Karpas-422 (cell line): ENCODE data around the gene KANSL2. TPM values are rescaled to one million over a fixed set of nuclear protein-coding genes. Genes with fewer than 3 reads are reported as not detected.
"Not testable (repeated sequence)": the region's sequence is repeated elsewhere in the genome, so short reads cannot be mapped to it uniquely, and the experiment has no call there.

Experiments
- DNase-seq: peaks from one replicate; pipeline ENCODE4 v3.0.0-alpha.2; 2015
- H2AFZ ChIP-seq: fragments of 200-600 bp; sonication (generic); 2 replicates; pipeline ENCODE4 v1.6.1; 2014; ENCODE audit warnings: antibody characterized with exemption, low read length, mixed read lengths
- H3K27ac ChIP-seq: fragments of 200-600 bp; sonication (generic); 2 replicates; pipeline ENCODE4 v1.5.1; 2014; ENCODE audit warnings: mild to moderate bottlenecking, low read length, moderate library complexity
- H3K27me3 ChIP-seq: fragments of 200-600 bp; sonication (generic); 2 replicates; pipeline ENCODE4 v1.6.1; 2014; ENCODE audit warnings: low read length, mixed read lengths
- H3K36me3 ChIP-seq: fragments of 200-600 bp; sonication (generic); 2 replicates; pipeline ENCODE4 v1.6.1; 2014; ENCODE audit warnings: low read length, mixed read lengths; ENCODE audit not compliant: insufficient read depth
- H3K4me1 ChIP-seq: fragments of 200-600 bp; sonication (generic); 2 replicates; pipeline ENCODE4 v1.6.1; 2014; ENCODE audit warnings: mild to moderate bottlenecking, low read length, mixed read lengths
- H3K4me2 ChIP-seq: fragments of 200-600 bp; sonication (generic); 2 replicates; pipeline ENCODE4 v1.6.1; 2014; ENCODE audit warnings: low read length, low read depth, mild to moderate bottlenecking; ENCODE audit not compliant: poor library complexity, severe bottlenecking
- H3K4me3 ChIP-seq: fragments of 200-600 bp; sonication (generic); 2 replicates; pipeline ENCODE4 v1.5.1; 2014; ENCODE audit warnings: mild to moderate bottlenecking, antibody characterized with exemption, low read length, mixed read lengths
- H3K79me2 ChIP-seq: fragments of 200-600 bp; sonication (generic); 2 replicates; pipeline ENCODE4 v1.6.1; 2014; ENCODE audit warnings: mild to moderate bottlenecking, low read length, mixed read lengths
- H3K9ac ChIP-seq: fragments of 200-600 bp; sonication (generic); 2 replicates; pipeline ENCODE4 v1.6.0; 2014; ENCODE audit warnings: low read length
- H3K9me2 ChIP-seq: fragments of 200-600 bp; sonication (generic), shearing (Covaris generic); replicated peaks from 2 replicates; pipeline ENCODE4 v1.6.0; 2014; ENCODE audit warnings: mild to moderate bottlenecking, low read length, moderate library complexity; ENCODE audit not compliant: insufficient read depth
- H3K9me3 ChIP-seq: fragments of 300-700, 200-600 bp; sonication (generic); 2 replicates; pipeline ENCODE4 v1.6.1; 2014; ENCODE audit warnings: low read length, mixed read lengths
- H4K20me1 ChIP-seq: fragments of 200-600 bp; sonication (generic); 2 replicates; pipeline ENCODE4 v1.6.1; 2014; ENCODE audit warnings: mild to moderate bottlenecking, antibody characterized with exemption, low read length, low read depth; ENCODE audit not compliant: insufficient read depth
- total RNA-seq: library from RNA; depleted of rRNA; stranded (reverse); fragments of >200 nt; shearing (Covaris generic); gene quantifications from 2 replicates; pipeline ENCODE4 v1.2.3, GENCODE V29; 2014; ENCODE audit warnings: low replicate concordance; rRNA removed

The KANSL2 gene
- total RNA-seq, result 33.9 and 56.9 TPM in 2 replicates

- H3K79me2 ChIP-seq, result peaks cover 51% of the 10 kb centered on the region
- peak within 1 kb of the TSS; percentile 87 for H3K4me2 ChIP-seq
- peak; percentile 99 for DNase-seq
- peak within 1 kb of the TSS; percentile 68; the same call in 1 of the 2 replicates for H2AFZ ChIP-seq
- peaks cover 34% of the 10 kb centered on the region for H3K4me1 ChIP-seq
- H3K9me2 ChIP-seq, result no peaks in the 10 kb centered on the region
- H3K9me3 ChIP-seq, result no peaks in the 10 kb centered on the region
- H3K4me3 ChIP-seq, result peak within 1 kb of the TSS; percentile 96
- peaks cover 33% of the 10 kb centered on the region for H3K36me3 ChIP-seq
- peak within 1 kb of the TSS; percentile 85 for H3K9ac ChIP-seq
- H3K27ac ChIP-seq, result peak within 1 kb of the TSS; percentile 56; the same call in 1 of the 2 replicates
- peaks cover 21% of the 10 kb centered on the region; the same call in 1 of the 2 replicates for H4K20me1 ChIP-seq
- no peaks in the 10 kb centered on the region for H3K27me3 ChIP-seq
Observed at GRCh38 chr12:48681710-48682532, at the start of gene KANSL2. Gene KANSL2 (minus strand): TSS chr12:48682238. CDS start chr12:48681632, 606 bp downstream.

- Histone ChIP-seq H3K79me2 (no peaks in the 10 kb centered on the region), H2AFZ (no peak overlapping the region), H3K4me3 (no peak overlapping the region), H3K9me3 (no peaks in the 10 kb centered on the region), H3K4me2 (no peak overlapping the region), H3K36me3 (no peaks in the 10 kb centered on the region), H3K27me3 (no peaks in the 10 kb centered on the region), H4K20me1 (no peaks in the 10 kb centered on the region), H3K27ac (no peak overlapping the region), H3K9me2 (no peaks in the 10 kb centered on the region), H3K9ac (no peak overlapping the region), H3K4me1 (no peaks in the 10 kb centered on the region)
- DNase-seq, result no peak
Observed at GRCh38 chr12:48728807-48729206, 46.8 kb upstream of the KANSL2 start.

- H3K27me3 ChIP-seq, H3K27ac ChIP-seq, H3K4me3 ChIP-seq, H3K4me1 ChIP-seq, DNase-seq, H3K9me2 ChIP-seq, H3K79me2 ChIP-seq, H3K4me2 ChIP-seq, H3K9me3 ChIP-seq, H2AFZ ChIP-seq, H4K20me1 ChIP-seq, H3K9ac ChIP-seq, H3K36me3 ChIP-seq: not testable (repeated sequence)
Observed at GRCh38 chr12:48720737-48721136, 38.7 kb upstream of the KANSL2 start.

GRCh38 chr12:48720171-48720570 lies 38.1 kb upstream of the KANSL2 start:
- not testable (repeated sequence) for H4K20me1 ChIP-seq, H3K4me2 ChIP-seq, H3K36me3 ChIP-seq, DNase-seq, H3K9me3 ChIP-seq, H3K27me3 ChIP-seq, H3K27ac ChIP-seq, H3K4me3 ChIP-seq, H2AFZ ChIP-seq, H3K9ac ChIP-seq, H3K9me2 ChIP-seq
- H3K4me1 ChIP-seq, result peaks cover 13% of the 10 kb centered on the region
- H3K79me2 ChIP-seq, result peaks cover 13% of the 10 kb centered on the region

- not testable (repeated sequence) for H3K36me3 ChIP-seq, H2AFZ ChIP-seq, H3K4me3 ChIP-seq, H3K9me3 ChIP-seq, H3K27ac ChIP-seq, H3K4me2 ChIP-seq, H3K9ac ChIP-seq, H3K27me3 ChIP-seq, DNase-seq, H4K20me1 ChIP-seq, H3K9me2 ChIP-seq
- H3K4me1 ChIP-seq, result peaks cover 25% of the 10 kb centered on the region
- peaks cover 25% of the 10 kb centered on the region for H3K79me2 ChIP-seq
Observed at GRCh38 chr12:48719002-48719401, 37.0 kb upstream of the KANSL2 start.

- peak overlapping the region; percentile 64 for H3K4me3 ChIP-seq
- H2AFZ ChIP-seq, result no peak overlapping the region
- DNase-seq, result peak; percentile 44
Observed at GRCh38 chr12:48717252-48717695, 35.2 kb upstream of the KANSL2 start.

GRCh38 chr12:48716493-48717251 lies 34.6 kb upstream of the KANSL2 start, which contains the start of gene CCNT1:
Gene CCNT1 (minus strand): TSS chr12:48716707. CDS start chr12:48716675, 32 bp downstream.
- peaks cover 5% of the 10 kb centered on the region; the same call in 1 of the 2 replicates for H3K9me3 ChIP-seq
- H3K4me1 ChIP-seq, result peaks cover 26% of the 10 kb centered on the region
- peak within 1 kb of the TSS; percentile 74 for H3K27ac ChIP-seq
- peaks cover 7% of the 10 kb centered on the region for H4K20me1 ChIP-seq
- peak within 1 kb of the TSS; percentile 93 for H3K9ac ChIP-seq
- peak within 1 kb of the TSS; percentile 100 for H3K4me2 ChIP-seq
- H3K36me3 ChIP-seq, result peaks cover 24% of the 10 kb centered on the region; the same call in 1 of the 2 replicates
- H3K9me2 ChIP-seq, result no peaks in the 10 kb centered on the region
- peak within 1 kb of the TSS; percentile 95 for H3K4me3 ChIP-seq
- H2AFZ ChIP-seq, result peak within 1 kb of the TSS; percentile 44; the same call in 1 of the 2 replicates
- H3K27me3 ChIP-seq, result no peaks in the 10 kb centered on the region
- DNase-seq, result peak; percentile 100
- peaks cover 47% of the 10 kb centered on the region for H3K79me2 ChIP-seq

More at GRCh38 chr12:48717252-48717695, 35.2 kb upstream of the KANSL2 start:
- Histone ChIP-seq H4K20me1 (peaks cover 7% of the 10 kb centered on the region), H3K27me3 (no peaks in the 10 kb centered on the region), H3K4me1 (peaks cover 26% of the 10 kb centered on the region), H3K36me3 (peaks cover 21% of the 10 kb centered on the region; the same call in 1 of the 2 replicates), H3K79me2 (peaks cover 41% of the 10 kb centered on the region), H3K4me2 (peak overlapping the region; percentile 74), H3K9me3 (peaks cover 5% of the 10 kb centered on the region; the same call in 1 of the 2 replicates), H3K9me2 (no peaks in the 10 kb centered on the region), H3K27ac (peak overlapping the region; percentile 72), H3K9ac (peak overlapping the region; percentile 75)

- H3K4me2 ChIP-seq, result peak overlapping the region; percentile 100
- H4K20me1 ChIP-seq, result peaks cover 7% of the 10 kb centered on the region
- H3K9me3 ChIP-seq, result peaks cover 5% of the 10 kb centered on the region; the same call in 1 of the 2 replicates
- H3K79me2 ChIP-seq, result peaks cover 51% of the 10 kb centered on the region
- no peak for DNase-seq
- H3K36me3 ChIP-seq, result peaks cover 24% of the 10 kb centered on the region; the same call in 1 of the 2 replicates
- H3K4me1 ChIP-seq, result peaks cover 26% of the 10 kb centered on the region
- H3K9me2 ChIP-seq, result no peaks in the 10 kb centered on the region
- peak overlapping the region; percentile 93 for H3K9ac ChIP-seq
- peak overlapping the region; percentile 44; the same call in 1 of the 2 replicates for H2AFZ ChIP-seq
- H3K27me3 ChIP-seq, result no peaks in the 10 kb centered on the region
- H3K4me3 ChIP-seq, result peak overlapping the region; percentile 95
- H3K27ac ChIP-seq, result peak overlapping the region; percentile 74
Observed at GRCh38 chr12:48716168-48716492, 34.1 kb upstream of the KANSL2 start.
